GM08714 (cell line): Measurements from ENCODE around the gene EGLN2.
A peak's percentile ranks its signal among the peaks of the same experiment; 100 is the strongest.

ENCODE experiments used
- H3K4me3 ChIP-seq: fragments of 200-500 bp; sonication (Bioruptor generic); 2 replicates; pipeline ENCODE4 v1.5.1; 2014; ENCODE audit warnings: mild to moderate bottlenecking, low read length, inconsistent platforms
- ZNF274 ChIP-seq: IDR thresholded peaks from 2 replicates; pipeline ENCODE4 v1.6.1; 2012; ENCODE audit warnings: mild to moderate bottlenecking, low read depth, low read length

The EGLN2 gene

GRCh38 chr19:40798683-40799557 lies at the start of gene EGLN2:
EGLN2 (plus strand) TSS chr19:40799191; CDS start chr19:40800573, 1,382 bp downstream.
- H3K4me3 ChIP-seq, result peak within 1 kb of the TSS; percentile 96
- no peak for TF ChIP-seq ZNF274

GRCh38 chr19:40750058-40750873 lies 48.7 kb upstream of the EGLN2 start, which contains the start of gene ACTMAP:
ACTMAP (minus strand) TSS chr19:40750477; CDS start chr19:40749803, 674 bp downstream.
- no peak for TF ChIP-seq ZNF274
- peak within 1 kb of the TSS; percentile 85 for H3K4me3 ChIP-seq

- H3K4me3 ChIP-seq, result peak within 1 kb of the TSS; percentile 85
- TF ChIP-seq ZNF274, result no peak
These were observed 48.0 kb upstream of the EGLN2 start, which contains the start of gene SNRPA for GRCh38 chr19:40750874-40751537. SNRPA (plus strand) TSS chr19:40751203; CDS start chr19:40751409, 206 bp downstream.

GRCh38 chr19:40752257-40752781 lies 46.7 kb upstream of the EGLN2 start:
- TF ChIP-seq ZNF274, result no peak
- H3K4me3 ChIP-seq, result peak overlapping the region; percentile 85

- H3K4me3 ChIP-seq, result peak overlapping the region; percentile 10; the same call in 1 of the 2 replicates
- no peak for TF ChIP-seq ZNF274
These were observed 44.3 kb upstream of the EGLN2 start for GRCh38 chr19:40754611-40755247.

GRCh38 chr19:40755248-40755624 lies 43.8 kb upstream of the EGLN2 start:
- no peak overlapping the region for H3K4me3 ChIP-seq
- no peak for TF ChIP-seq ZNF274

GRCh38 chr19:40755791-40756190 lies 43.2 kb upstream of the EGLN2 start:
- no peak overlapping the region for H3K4me3 ChIP-seq

GRCh38 chr19:40756502-40757110 lies 42.4 kb upstream of the EGLN2 start:
- no peak overlapping the region for H3K4me3 ChIP-seq
- TF ChIP-seq ZNF274, result no peak

More at GRCh38 chr19:40755791-40756190, 43.2 kb upstream of the EGLN2 start:
- TF ChIP-seq ZNF274, result no peak

- H3K4me3 ChIP-seq, result no peak overlapping the region
- TF ChIP-seq ZNF274, result no peak
These were observed 40.5 kb upstream of the EGLN2 start for GRCh38 chr19:40758491-40758890.

- H3K4me3 ChIP-seq, result no peak overlapping the region
- TF ChIP-seq ZNF274, result no peak
These were observed 39.6 kb upstream of the EGLN2 start for GRCh38 chr19:40759352-40759751.

- H3K4me3 ChIP-seq, result no peak overlapping the region
These were observed 36.1 kb upstream of the EGLN2 start for GRCh38 chr19:40762754-40763470.

GRCh38 chr19:40763526-40763925 lies 35.5 kb upstream of the EGLN2 start:
- TF ChIP-seq ZNF274, result no peak
- H3K4me3 ChIP-seq, result no peak overlapping the region

More at GRCh38 chr19:40762754-40763470, 36.1 kb upstream of the EGLN2 start:
- no peak for TF ChIP-seq ZNF274
